Activated CD8-positive, alpha-beta memory T cell treated with anti-CD3 and anti-CD28 coated beads, Interleukin-2, amount 50 U/mL, for 24 hours (primary cell): ENCODE results near the gene DPP10.

Experiments
- DNase-seq: peaks from one replicate; pipeline ENCODE4 v3.0.0-alpha.2; 2020; ENCODE audit errors: extremely low read depth

The DPP10 gene

GRCh38 chr2:115733190-115733775, 1290.8 kb downstream of the DPP10 start:
- DNase-seq: no peak

- DNase-seq: no peak
These were observed 1295.7 kb downstream of the DPP10 start for GRCh38 chr2:115738111-115738510.

- DNase-seq: no peak
These were observed 1297.1 kb downstream of the DPP10 start for GRCh38 chr2:115739574-115739973.

DNA sequence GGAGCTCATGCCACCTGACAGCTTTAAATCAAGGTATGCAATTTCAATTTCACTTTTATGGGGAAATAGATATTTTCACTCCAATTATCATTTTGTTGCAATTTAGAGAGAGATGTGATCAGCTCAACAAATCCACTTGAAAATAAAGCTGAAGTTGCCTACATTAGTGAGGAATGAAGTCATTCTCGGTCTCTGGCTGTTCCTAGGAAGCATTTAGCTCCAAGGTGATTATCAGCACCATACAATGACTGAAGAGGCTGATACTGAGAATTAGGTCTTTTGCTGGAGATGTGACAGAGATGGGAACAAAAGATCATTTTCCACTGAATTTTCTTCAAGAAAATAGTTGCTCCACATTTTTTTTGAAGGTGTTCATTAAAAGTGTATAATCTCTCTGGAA, 1303.7 kb downstream of the DPP10 start:
- DNase-seq: no peak

DNA sequence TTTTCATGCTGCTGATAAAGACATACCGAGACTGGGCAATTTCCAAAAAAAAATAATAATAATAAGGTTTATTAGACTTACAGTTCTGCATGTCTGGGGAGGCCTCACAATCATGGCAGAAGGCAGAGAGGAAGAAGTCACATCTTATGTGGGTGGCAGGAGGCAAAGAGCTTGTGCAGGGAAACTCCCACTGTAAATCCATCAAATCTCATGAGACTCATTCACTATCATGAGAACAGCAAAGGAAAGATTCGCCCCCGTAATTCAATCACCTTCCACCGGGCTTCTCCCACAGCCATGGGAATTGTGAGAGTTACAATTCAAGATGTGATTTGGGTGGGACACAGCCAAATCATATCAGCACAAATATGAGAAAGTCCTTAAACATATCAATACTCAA, 1314.8 kb downstream of the DPP10 start:
- no peak for DNase-seq

GRCh38 chr2:115763601-115764000, 1321.2 kb downstream of the DPP10 start:
- no peak for DNase-seq

- DNase-seq: no peak
These were observed 1329.1 kb downstream of the DPP10 start for GRCh38 chr2:115771516-115771915.

- no peak for DNase-seq
These were observed 1331.9 kb downstream of the DPP10 start for GRCh38 chr2:115774361-115774760.

GRCh38 chr2:115779085-115779632, 1336.7 kb downstream of the DPP10 start:
- DNase-seq: no peak

DNA sequence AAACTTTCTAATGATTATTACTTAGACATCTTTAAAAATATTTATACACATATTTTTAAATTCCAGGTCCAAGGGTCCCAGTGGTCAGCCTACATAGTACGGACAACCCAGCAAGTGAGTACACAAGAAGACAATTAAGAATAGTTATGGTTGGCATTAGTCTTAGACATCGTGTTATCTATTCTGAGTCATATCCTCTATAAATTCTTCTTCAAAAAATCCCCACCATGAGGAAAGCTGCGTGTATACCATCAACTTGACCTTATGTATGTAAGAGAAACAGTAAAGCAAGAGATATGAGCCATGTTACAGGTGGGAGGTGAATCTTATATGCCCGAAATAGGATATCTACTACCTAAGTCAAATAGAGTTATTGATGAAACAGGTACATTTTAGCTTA, 1339.8 kb downstream of the DPP10 start:
- no peak for DNase-seq

DNA sequence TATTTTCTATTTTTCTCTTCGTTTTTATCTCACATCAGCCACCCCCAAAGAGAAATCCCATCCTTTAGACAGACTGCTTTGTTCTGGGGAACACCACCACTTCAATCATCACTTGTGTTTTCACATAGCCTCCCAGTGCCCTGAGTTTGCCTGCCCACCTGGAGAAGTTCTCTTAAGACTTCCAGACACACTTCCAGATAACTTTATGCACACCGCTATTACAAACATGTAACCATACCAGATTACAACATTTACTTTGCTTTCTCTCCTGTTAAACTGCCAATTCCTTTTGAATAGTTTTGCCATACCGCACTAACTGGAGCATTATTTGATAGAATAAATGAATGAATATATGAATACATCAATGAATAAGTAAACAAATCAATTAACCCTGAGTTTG, 1353.6 kb downstream of the DPP10 start:
- DNase-seq: no peak

GRCh38 chr2:115807276-115807675, 1364.8 kb downstream of the DPP10 start:
- no peak for DNase-seq

- DNase-seq: no peak
These were observed 1383.5 kb downstream of the DPP10 start for GRCh38 chr2:115825912-115826311.

DNA sequence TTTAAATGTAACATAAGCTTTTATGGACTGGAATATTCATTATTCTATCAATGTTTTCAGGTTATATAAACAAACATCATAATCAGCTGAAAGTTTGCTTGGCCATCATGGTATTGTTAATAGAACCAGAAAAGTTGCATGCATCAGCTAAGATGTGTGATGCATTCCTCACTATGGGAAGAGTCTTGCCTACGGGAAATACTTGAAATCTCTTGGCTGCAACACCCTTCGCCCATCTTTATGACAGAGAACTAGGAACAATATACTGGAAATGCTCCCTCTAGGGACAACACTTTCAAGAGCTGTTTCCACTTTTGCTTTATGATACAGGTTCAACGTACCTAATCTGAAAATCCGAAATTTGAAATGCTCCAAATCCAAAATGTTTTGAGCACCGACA, 1390.8 kb downstream of the DPP10 start:
- DNase-seq: no peak

DNA sequence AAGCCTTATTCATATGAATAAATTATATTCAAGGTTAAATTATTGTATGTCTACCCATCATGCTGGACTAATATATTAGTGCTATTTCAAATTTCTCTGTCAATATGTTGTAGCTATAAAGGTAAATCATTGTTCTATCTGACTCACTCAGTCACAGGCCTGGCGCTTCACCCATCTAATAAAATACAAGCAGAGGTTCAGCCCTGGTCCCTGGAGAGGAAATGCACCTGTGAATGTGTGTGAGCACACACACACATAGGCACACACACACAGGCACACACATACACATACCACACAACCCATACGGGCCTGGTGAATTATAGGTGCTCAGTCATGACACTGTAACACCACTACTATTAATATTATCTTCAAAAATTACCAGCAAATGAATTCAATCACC, 1396.1 kb downstream of the DPP10 start:
- DNase-seq: no peak

- no peak for DNase-seq
These were observed 1399.9 kb downstream of the DPP10 start for GRCh38 chr2:115842306-115842705.

DNA sequence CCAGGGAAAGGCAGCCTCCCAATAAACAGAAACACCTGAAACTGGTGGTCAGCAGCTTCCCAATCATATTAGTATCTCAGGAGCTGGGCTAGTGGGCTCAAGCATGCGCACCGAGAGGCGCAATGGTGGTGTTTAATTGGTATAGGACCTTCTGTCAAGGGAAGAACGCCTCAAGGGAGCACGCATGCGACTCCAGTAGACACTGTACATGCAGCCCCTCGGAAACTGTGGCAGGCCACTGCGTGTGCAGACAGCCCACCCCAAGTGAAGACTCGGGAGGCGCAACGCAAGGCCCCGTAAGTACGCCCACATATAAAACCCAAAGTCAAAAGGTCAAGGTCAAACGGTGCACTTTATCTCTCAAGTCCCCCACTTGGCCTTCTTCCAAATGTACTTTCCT, 1405.8 kb downstream of the DPP10 start:
- no peak for DNase-seq

DNA sequence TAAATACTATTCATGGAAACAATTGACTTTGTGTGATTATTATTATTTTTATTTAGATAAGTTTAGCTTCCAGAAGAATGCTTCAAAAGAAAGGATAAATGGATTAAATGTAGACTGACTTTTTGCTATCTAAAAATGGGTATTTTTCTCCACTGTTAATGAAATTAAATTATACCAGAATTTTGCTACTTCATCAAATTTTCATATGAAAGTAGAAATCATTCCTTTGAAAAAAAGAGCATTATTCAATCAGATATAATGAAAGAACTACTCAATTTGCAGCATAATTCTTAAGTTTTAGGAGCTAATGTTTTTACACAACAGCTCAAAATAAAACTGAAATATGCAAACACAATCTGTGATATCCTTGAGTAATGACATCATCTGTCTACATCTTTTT, 1424.6 kb downstream of the DPP10 start:
- no peak for DNase-seq

DNA sequence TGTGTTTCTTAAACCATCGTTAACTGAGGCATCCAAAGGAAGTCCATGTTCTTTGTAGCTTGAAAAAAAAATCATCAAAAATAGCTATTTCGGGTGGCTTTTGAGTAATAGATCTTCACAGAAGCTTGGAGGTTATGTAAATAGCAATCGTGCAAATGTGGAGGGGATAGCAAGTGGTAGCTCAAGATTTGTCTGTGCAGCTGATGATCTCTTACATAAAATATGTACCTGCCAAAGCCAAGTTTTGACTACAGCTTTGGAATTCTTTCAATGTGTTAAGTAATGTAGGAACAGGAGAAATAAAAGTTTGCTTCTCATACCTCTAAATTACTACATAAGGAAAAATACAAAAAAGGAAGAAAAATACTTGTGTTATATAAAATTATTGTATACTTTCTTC, 1432.0 kb downstream of the DPP10 start:
- DNase-seq: no peak

- DNase-seq: no peak
These were observed 1438.1 kb downstream of the DPP10 start for GRCh38 chr2:115880558-115880957.

DNA sequence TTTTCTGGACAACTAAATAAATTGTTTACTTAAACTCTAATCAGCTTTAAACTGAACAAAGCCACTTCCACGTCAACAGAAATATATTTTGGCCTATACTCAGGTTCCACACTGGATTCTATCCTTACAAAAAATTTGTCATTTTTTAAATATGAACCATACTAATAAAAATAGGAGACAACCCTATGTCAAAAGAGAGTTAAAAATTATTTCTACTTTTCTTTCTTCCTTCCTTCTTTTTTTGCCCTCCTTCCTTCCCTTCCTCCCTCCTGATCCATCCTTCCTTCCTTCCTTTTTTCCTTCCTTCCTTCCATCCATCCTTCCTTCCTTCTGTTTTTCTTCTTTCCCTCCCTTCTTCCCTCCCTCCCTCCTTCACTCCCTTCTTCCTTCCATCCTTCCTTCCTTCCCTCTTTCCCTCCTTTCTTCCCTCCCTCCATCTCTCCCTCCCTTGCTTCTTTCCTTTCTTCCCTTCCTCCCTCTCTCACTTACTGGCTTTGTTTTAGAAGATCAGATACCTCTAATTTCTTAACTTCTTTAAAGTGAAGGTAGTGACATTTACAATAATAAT, 1444.9 kb downstream of the DPP10 start:
- no peak for DNase-seq
